Hippocampal formation (tissue), 2 donors: ENCODE data around the gene PKHD1.

ENCODE experiments used
- DNase-seq, 2 donors: peaks; one replicate each; lab custom pipeline; 2025; lab: John Stamatoyannopoulos, UW

The PKHD1 gene

GRCh38 chr6:51618563-51618962 is 468.9 kb downstream of the PKHD1 start:
- no peak for DNase-seq

DNA sequence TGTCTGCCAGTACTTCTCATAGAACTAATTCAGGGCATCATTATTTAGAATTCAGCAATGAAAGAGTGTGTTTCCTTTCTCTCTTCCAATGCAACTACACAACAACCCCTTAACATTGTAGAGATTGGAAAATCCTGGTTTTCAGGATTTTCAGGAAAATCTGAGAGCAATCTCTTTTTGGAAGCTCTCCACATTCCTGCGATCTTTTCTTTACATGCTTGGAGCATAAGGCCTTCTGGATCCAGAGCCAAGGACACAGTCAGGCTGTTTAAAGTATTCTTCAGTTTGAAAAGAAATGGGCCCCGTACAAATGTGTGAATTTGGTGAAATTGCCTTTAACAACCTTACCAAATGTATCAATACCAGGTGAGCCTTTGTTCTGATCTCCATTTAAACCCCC is 469.7 kb downstream of the PKHD1 start:
- no peak for DNase-seq

GRCh38 chr6:51616243-51616642 is 471.2 kb downstream of the PKHD1 start:
- DNase-seq, result no peak

- DNase-seq, result no peak
Measured at GRCh38 chr6:51614725-51615124, 472.7 kb downstream of the PKHD1 start.

GRCh38 chr6:51613558-51613957 is 473.9 kb downstream of the PKHD1 start:
- no peak for DNase-seq

GRCh38 chr6:51608932-51609331 is 478.5 kb downstream of the PKHD1 start:
- no peak for DNase-seq

GRCh38 chr6:51608383-51608782 is 479.0 kb downstream of the PKHD1 start:
- no peak for DNase-seq

GRCh38 chr6:51600514-51600913 is 486.9 kb downstream of the PKHD1 start:
- DNase-seq, result no peak

DNA sequence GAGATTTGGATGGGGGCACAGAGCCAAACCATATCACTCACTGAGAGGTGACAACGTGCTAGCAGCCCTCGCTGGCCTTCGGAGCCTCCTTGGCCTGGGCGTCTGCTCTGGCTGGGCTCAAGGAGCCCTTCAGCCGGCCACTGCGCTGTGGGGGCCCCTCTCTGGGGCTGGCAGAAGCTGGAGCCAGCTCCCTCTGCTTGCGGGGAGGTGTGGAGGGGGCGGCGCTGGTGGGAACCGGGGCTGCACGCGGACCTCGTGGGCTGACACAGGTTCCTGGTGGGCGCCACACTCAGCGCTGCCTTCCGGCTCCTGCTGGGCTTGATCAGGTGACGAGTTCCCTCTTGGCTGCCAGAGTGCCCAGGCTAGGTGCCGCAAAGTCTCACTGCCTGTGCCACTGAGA is 489.2 kb downstream of the PKHD1 start:
- no peak for DNase-seq

DNA sequence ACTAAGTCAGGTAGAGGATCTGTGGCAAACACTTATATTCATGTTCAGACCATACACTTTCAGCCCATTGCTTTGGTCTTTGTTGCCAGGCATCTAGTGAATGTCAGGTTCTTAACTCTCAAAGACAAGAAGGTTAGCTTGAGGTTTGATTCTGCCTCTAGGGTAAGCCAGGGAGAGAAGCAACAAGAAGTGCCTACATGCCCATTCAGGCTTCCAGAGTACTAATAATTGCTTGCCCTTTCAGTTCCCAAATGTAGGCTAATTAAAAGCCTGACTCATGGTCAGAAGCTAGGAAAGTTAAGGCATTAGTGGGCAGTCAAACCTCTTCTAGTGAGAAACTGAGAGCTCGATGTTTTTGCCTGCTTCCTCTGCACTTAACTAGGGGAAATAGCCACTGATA is 492.4 kb downstream of the PKHD1 start:
- DNase-seq, result no peak

DNA sequence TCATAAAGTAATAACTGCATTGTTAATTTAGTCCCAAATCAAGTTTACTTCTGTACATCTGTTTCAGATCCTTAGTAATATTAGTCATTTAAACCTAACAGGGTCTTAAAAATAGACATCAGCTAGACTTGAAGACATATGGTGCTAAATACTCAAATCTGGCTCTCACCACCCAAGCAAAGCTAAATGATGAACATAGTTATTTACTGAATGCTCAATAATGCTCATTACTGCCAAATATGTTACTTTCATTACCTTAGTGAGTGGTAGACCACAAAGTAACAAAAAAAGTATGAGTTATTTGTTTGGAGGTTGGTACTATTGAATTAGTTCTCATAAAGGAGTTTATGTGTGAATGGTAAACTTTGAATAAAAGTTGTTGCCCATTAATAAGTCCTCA is 502.1 kb downstream of the PKHD1 start:
- no peak for DNase-seq

- DNase-seq, result no peak
Measured at GRCh38 chr6:51584163-51584562, 503.2 kb downstream of the PKHD1 start.

DNA sequence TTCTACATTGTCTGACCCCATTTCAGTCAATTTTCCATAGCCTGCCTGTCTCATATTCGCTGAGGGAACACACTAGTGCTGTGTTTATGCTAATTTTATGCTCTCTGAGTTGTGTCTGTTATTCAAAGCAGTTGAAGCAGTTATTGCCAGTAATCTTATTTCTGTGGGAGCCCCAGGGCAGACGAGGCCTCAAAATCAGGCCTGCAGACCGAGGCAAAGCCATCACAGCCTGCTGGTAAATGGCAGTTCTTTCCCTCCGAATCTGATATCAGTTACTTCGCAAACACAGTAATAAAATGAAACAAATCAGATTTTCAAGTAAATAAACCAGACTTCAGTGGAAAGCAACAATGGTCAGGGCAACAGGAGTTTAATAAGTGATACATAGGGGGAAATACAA is 508.4 kb downstream of the PKHD1 start:
- DNase-seq, result no peak

DNA sequence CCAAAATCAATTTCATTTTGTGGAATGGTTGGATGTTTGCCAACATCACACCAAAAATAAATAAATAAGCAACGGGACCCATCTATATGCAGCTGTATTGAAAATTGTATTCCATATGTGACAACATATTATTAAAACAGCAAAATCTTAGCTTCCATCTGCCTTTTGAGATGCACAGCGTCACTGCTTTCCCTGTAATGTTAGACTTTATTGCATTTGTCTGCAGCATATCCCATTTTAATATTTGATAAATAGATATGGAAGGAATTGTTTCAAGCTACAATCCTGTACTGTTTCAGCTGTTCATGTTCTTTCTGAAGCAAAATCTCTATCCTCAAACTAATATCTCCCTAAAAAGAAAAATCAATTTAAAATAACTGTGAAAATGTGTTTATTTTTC is 509.1 kb downstream of the PKHD1 start:
- no peak for DNase-seq

GRCh38 chr6:51574040-51574439 is 513.4 kb downstream of the PKHD1 start:
- no peak for DNase-seq

- no peak for DNase-seq
Measured at GRCh38 chr6:51571168-51571567, 516.2 kb downstream of the PKHD1 start.

DNA sequence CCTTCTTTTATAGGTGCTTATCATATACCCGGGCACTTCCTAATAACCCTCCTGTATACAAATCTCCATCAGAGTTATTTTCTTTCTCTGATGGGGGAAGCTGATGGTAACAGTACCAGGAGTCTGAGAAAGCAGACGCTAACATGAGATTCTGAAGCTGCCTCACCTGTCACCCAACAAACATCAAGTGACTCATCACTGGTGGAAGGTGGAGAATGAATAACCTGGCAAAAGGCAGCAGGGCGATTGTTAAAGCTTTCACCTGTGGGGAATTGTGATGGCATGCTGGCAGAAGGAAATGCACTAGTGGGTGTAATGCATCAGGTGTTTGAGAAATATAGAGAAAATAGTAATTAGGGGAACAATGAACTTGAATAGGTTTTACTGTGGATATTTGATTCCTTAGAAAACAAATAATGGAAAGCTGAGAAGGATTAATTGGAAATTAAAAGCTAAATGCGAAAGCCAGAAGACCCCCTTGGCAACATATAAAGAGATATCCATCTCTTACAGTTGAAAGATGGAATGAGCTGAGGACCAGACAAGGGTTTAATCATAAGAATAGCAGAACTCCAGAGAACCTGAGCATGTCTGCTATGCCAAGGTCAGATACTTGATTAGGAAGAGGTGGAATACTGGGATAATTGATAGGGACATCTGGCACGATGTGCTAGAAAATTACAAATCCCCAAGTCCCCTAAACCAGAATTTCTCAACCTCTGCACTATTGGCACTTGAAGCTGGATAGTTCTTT is 517.1 kb downstream of the PKHD1 start:
- DNase-seq, result no peak

DNA sequence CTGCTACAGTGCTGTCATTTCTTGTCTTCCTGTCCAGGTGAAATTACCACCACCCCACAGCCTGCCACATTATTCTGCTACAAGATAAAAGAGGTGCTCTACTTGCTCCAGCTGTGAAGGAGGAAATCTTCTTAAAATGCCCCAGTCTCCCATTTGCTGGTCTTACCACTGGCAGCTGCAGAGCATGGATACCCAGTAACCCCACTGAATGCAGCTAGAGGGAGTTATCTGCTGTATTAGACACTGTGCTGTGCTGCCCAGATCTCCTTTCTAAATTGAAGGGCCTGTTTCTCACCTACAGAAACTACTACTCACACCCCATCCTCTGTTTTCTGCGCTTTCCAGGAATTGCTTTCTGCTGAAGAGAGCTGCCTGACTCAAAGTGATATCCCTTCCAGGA is 517.8 kb downstream of the PKHD1 start:
- DNase-seq, result no peak

GRCh38 chr6:51568771-51569170 is 518.6 kb downstream of the PKHD1 start:
- DNase-seq, result no peak

DNA sequence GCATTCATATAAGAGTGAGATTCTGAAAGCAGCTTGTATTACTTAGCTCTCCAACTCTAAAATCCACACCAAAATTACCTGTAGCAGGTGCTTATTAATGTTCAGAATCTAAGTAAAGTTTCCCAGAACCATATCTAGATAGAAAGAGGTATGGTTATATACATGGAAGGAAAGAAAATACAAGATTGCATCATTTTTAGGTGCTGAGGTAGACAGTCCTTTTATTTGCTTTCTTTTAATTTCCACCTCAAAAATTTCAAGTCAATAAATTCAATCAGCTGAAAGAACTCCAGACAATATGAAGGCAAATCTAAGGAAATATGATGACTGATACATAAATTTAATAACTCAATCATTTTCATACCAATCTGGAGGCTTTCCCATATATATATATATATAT is 521.9 kb downstream of the PKHD1 start:
- no peak for DNase-seq
